ENCODE measurements around the gene TXNDC11.

Gene TXNDC11

DNA sequence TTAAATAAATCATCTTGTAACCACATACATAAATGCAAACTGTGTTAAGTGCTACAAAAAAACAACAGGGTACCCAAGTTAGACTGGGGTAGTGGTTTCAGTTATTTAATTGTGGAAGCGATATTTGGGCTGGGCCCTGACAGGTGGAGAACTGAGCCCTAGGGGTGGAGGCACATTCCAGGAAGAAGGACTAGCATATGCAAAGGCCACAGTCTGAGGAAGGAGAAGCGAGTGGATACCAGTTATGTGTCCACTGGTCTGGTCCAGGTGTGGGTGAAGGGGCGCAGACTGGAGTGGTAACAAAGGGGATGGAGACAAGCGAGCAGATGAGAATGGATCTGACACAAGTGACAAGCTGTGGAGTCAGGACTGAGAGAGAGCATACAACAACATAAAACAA lies 22.9 kb downstream of the TXNDC11 start:
- no peak for DNase-seq

DNA sequence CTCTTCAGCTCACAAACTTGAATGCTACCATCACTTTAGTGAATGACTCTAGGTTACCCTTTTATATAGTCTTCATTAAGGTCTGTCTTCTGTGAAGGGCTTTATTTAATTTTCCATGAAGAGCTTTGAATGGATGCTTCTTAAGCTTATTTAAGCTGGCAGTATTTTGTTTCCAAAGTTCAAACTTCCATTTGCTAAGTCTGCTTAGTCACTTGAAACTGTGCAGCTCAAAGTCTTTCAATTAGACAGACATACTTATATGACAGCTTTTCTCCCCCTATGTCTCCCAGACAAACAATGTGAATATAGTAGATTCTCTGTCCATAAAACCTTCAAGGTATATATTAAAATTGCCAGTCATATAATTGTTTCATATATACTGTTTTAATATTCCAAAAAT lies 23.5 kb downstream of the TXNDC11 start:
- DNase-seq: no peak

DNA sequence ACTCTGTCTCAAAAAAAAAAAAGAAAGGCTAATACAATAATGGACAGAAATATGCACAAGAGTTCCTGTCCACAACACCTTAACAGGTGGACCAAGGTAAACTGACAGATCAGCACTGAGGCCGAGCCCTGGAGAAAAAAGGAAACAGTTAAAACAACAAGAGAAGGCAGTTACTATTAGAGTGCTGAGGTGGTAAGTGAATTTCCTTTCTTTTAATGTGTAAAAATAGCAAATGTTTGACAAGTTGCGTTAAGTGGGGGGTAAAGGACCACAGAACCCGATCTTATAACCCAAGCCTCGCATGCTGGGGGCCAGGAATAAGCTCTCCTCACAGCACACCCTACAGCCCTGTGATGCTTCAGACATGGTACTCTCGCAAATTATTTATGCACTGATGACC lies 24.8 kb downstream of the TXNDC11 start:
- DNase-seq: no peak

DNA sequence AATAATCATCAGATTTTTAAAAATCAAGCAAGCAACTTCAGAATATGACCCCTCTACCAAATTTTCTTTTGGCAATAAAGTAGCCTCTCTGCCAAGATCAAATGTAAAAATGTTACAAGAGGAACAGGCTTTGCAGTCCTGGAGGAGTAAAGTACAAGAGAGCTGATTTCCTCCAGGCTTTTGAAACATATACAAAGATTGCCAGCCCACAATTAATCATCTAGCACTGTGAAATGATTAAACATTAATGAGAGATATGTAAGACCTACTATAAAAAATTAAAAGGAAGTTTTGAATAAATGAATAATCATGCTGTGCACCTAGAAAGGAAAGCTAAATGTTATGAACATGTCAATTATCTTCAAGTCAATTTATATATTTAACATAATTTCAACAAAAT lies 26.3 kb downstream of the TXNDC11 start:
- no peak for DNase-seq

DNA sequence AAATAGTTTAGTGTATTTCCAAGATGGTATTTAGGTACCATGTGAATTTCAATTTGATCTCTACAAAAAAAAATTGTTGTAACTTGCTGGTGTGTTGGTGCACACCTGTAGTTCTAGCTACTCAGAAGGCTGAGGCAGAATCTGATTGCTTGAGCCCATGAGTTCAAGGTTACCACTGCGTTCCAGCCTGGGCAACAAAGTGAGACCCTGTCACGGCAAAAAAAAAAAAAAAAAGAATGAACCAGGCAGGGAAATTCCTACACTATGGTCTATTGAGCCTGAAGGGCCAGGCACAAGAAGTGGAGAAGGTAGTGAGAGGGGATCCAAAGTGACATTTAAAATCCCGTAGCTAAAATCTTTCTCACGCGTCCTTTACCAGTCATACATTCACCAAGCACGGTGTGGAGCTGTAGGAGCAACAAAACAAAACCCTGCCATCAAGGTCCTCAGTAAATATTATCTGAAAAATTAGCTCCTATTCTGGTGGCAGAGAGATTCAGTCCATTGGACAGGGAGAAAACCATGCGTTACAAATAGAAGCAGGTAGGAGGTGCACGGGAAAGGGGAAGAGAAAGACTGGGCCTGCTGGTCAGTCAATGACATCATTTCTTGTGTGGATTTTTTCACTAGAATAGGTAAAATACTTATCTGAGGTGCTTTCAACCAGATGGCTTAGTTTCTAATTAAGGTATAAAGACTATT lies 27.3 kb downstream of the TXNDC11 start:
- DNase-seq: no peak

DNA sequence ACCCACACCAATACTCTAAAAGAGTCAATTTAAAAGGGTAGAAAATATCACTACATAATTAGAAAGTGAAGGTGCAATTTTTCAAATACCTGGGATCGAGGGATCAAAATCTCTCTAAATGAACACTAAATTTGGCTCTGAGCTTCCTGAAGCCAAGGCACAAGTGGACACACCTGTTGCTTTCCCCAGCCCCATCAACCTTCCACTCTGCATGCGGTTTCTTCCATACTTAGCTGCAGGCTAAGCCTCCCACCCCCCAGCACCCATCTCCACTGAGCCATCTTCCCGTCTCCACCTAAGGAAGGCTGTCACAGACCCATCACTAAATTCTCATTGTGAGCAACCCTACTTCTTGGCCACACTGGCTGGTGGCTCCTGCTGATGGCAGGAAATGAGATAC lies 30.5 kb downstream of the TXNDC11 start:
- DNase-seq: no peak

DNA sequence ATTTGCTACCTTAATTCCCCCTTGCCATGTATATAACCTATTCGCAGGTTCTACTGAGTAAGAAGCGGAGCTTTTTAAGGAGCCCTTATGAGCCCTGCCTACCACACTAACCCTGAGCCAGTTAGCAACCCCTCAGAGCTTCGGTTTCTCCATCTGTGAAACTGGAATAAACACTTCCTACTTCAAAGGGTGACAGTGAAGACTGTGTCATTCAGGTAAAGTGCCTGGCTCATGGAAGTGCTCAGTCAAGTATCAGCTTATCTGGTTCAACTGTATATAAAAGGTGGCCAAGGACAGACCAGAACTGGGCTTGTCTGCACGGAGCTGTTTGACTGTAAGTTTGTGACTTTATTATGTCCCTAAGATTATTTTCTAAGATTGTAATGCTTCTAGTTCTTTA lies 31.0 kb downstream of the TXNDC11 start:
- no peak for DNase-seq

DNA sequence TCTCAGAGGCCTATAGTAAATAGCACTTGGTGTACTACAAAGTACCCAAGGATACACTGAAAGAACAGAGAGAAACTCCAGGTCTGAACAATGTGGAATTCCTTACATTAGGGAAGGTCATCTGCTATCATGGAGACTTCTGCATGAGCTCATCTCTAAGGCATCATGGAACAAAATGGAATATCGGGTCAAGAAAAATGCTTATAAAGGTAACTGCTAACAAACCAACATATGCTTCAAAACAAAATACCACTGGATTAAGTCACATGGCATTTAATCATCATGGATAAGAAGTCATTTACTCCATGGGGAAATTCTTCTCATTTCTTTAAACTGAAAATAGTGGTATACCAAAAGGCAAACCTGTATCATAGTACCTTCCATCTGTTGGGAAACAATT lies 34.2 kb downstream of the TXNDC11 start:
- peak; percentile 50 for DNase-seq

DNA sequence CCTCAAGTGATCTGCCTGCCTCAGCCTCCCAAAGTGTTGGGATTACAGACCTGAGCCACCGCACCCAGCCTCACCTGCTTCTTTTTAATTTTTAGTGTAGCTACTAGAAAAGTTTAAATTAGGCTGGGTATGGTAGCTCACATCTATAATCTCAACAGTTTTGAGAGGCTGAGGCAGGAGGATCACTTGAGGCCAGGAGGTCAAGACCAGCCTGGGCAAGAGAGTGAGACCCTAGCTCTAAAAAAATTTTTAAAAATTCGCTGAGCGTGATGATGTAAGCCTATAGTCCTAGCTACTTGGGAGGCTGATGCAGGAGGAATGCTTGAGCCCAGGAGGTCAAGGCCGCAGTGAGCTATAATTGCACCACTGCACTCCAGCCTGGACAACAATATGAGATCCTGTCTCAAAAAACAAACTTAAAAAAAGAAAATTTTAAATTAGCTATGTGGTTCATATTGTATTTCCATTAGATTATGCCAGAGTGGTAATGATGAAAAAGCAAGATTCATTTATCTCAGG lies 34.9 kb downstream of the TXNDC11 start:
- no peak for DNase-seq

DNA sequence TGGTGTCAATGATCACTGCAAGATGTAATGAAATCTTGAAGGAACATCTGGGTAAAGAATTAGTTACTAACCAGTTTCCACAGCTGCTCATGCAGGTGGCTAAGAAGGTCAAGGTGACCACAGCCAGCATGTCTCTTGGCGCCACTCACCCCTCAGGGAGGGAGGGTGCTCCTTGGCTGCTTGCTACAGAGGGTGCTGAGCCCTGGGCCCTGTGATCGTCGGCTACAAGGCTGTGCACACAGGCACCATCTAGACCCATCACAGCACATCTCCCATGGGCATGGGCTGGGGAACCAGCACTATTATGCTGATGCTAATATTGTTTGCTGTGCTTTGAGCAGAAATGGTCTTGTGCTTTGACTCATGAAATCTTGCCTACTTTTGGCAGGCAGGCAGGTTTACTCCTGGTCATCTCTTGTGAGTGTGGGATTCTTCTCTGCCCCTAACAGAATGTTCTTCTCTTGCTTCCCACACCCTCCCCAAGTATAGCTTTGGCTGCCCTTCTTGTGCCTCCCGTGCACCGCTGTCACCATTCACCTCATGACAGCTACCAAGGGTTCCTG lies 36.4 kb downstream of the TXNDC11 start:
- DNase-seq: no peak

DNA sequence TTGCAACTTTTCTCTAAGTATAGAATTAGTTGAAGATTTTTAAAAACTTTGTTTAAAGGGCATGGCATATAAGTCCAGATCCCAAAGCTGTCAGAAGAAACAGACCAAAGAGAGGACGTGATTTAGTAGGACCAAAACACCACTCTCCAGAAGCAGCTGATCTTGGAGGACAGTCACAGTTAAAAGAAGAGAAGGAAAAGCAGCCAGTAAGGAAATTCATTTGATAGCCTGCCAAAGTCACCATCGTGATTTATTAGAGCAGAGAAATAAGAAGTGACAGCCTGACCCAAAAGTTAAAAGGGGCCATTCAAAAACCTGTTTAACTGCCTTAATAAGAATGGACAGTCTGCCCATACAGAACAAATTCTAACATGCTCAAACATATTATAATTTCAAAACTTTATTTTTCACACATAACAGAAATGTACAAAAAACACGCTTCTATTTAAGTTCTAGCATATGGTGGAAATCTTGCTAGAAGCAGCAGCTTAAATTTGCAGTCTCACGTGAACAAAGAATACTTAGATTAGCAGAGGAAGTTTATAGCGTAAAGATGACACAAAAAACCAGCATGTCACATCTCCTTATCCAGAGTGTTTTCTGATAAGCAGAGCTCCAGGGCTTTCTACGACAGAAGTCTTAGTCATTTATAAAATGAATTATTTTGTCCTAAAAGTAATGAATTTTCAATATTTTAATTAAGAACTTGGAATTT lies 37.2 kb downstream of the TXNDC11 start:
- no peak for DNase-seq

DNA sequence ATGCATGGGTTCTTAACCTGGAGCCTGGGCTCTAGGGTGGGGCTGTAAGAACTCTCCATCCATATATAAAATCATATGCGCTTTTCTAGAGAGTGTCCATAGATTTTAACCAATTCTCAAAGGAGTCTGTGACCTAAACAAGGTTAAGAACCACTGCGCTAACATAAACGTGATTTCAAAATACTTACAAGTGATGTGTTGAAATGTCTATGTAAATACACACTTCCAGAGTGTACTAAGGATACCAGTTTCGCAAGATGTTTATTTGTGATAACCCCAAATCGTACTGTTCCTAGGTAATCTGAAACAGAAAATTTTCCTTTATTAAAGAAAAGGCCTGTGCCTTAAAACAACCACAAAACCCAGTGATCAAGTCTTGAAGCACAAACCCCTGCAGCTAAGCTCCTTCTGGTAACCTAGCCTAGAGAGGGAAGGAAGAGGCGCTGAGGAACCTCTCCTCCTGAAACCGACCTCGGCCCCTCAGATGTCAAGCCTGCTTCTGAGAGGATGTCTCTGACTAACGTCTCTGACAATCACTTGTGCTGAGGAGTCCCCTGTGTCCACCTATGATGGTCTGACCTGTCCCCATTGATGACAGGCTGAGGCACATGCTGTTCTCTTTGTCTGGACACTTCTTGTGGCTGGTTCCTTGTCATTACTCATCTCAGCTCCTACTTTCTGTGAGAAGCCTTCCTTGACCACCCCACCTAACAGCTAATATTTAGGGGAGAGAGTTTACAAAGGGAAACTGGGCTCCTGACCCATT lies 42.2 kb downstream of the TXNDC11 start:
- no peak for DNase-seq

DNA sequence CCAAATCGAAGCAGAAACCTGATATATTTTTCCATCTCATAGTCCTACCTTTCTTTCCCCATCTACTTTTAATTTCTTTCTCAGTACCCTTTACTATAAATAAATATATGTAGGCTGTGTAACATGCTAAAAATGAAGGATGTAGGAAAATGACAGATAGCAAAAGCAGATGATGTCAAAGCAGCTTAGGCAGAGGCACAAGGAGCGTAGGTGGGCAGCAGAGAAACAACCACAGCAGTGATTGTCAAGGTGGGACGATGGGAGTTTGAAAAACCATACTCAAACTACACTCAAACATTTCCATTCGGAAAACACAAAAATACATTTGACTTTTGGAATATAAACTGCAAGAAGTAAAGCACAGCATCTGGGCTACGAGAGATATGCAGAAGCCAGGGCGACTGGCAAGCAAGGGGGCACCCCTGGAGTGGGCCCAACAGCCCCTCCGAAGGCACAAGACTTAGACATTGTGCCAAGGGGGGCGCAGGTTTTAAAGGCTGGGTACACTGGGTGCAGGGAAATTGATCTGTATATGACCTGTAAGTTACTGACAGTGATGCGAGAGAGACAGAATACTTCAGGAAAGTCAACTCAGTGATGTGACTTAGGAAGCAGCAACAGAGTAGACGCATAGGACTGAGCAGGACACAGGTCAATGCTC lies 43.3 kb downstream of the TXNDC11 start:
- DNase-seq: no peak

DNA sequence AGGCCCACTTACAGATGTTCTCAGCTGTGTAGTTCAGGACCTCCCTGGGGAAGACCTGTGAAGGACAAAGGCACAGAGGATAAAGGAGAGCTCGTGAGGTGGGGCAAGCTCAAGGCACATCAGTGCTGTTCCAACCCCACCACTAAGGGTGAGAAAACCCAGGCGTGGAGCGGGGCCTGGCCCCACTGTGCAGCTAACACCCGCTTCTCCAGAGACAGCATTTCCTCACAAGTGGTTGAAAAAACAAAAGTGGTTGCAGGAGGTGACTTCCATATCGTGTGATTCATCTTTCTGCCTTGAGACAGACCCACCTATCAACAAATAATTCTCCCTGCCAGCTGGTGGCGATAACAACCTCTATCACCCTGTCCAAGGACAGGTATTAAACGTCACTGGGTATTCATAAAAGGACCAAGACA lies 44.4 kb downstream of the TXNDC11 start:
- DNase-seq: peak; percentile 39

DNA sequence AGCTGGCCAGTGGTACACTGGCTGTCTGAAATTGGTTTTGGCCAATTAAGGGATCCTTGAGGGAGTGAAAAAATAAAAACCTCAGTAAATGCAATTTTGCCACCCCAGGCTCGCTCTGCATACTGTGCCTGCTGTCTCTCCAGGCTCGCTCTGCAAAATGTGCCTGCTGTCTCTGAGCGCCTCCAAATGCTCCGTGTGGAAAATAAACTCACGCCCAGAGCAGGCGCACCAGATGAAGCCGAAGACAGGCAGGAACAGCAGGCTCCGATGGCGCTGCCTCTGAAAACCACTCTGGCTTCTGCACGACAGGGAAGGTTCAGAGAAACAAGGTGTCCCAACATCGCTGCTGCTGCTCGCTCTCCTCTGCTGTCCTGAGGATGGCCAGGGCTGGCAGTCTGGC lies 45.3 kb downstream of the TXNDC11 start:
- DNase-seq: no peak

DNA sequence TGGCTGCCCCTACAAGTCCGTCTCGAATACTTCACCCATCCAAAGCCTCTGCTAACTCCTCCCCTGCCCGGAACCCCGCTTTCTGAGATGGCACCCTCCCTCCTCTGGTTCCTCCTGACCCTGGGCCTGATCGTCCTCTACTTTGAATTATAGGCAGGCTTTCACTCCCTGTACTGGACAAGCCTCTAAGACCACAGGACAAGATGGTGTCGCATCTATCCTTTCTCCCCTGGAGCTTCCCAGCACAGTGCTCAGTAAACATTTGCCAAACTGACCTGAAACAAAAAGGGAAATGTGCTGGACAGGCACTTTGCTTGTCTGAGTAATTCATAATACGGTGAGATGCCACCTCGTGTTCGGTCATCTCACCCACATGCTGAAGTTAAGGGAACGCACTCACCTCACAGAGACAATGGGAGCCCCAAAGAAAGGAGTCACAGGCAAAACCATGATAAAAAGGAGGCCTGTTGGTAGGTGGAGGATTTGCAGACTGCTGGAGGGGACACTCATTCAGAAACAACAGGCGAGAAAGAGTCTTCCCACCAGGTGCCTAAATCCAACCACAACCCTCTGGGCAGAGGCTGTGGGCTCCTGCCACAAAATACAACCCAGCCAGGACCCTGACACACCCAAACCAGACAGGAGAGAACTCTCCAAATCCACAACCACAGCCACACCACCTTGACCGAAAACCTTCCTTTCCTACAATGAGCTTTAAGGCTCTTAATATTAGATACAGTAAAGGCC lies 46.2 kb downstream of the TXNDC11 start:
- no peak for DNase-seq

DNA sequence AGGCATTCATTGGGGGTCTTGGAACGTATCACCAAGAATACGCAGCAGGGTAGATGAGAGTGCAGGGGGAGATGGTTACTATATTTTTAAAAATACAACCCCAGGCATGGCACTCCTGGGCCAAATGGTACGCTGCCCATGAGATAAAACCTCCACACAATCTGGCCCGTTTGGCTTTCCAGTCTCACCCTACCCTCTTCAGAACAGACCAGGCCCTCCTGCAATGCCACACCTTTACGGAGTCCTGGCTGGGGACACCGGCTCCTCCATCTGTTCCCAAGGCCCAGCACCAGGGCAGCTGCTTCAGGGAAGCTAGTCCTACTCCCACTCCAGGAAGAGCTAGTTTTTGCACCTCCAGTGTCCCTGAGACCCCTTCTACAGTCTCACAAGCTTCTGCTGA lies 50.0 kb downstream of the TXNDC11 start:
- DNase-seq: no peak

DNA sequence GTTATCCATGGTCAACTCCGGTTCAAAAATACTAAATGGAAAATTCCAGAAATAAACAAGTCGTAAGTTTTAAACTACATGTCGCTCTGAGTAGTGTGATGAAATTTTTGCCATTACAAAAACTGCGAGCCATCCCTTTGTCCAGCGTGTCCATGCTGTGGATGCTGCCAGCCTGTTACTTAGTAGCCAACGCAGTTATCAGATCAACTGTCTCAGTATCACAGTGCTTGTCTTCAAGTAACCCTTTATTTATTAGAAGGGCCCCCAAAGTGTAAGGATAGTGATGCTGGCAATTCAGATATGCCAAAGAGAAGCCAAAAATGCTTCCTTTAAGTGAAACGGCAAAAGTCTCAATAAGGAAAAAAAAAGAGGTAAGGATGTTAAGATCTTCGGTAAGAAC lies 50.5 kb downstream of the TXNDC11 start:
- DNase-seq: no peak

DNA sequence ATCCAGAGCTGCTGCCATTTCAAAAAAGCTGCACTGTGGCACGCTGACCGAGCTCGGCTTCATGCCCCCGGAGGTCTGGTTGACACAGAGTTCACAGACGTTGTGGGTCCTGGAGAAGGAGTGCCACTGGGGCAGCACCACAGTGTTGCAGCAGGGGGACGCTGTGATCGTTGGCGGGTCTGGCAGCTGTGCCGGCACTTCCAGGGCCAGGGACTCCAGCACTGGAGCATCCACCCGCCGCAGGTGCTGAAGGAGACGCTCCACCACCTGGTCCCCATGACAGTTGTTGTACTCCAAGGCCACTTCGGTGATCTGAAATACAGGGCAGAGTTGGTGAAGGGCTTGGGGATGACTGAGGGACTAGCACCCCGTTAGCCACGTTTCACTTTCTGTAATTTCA lies 50.9 kb downstream of the TXNDC11 start:
- DNase-seq: no peak

DNA sequence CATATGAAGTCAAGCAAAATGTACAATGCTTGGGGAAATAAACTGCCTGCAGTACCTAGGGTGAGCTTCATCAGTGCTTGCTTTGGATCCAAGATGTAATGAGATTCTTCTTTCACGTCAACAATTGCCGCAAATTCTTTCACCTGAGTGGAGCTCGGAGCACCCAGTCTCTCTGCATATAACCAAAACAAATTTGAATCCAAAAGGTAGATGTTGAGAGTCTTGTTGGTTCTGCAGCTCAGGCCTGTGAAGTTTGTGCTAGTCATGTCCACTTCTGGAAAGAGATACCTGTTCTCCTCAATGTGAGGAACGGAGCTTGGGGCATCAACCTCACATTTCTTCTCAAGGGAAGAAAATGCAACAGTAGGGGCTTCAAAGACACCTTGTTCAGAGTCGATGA lies 51.4 kb downstream of the TXNDC11 start:
- DNase-seq: no peak

DNA sequence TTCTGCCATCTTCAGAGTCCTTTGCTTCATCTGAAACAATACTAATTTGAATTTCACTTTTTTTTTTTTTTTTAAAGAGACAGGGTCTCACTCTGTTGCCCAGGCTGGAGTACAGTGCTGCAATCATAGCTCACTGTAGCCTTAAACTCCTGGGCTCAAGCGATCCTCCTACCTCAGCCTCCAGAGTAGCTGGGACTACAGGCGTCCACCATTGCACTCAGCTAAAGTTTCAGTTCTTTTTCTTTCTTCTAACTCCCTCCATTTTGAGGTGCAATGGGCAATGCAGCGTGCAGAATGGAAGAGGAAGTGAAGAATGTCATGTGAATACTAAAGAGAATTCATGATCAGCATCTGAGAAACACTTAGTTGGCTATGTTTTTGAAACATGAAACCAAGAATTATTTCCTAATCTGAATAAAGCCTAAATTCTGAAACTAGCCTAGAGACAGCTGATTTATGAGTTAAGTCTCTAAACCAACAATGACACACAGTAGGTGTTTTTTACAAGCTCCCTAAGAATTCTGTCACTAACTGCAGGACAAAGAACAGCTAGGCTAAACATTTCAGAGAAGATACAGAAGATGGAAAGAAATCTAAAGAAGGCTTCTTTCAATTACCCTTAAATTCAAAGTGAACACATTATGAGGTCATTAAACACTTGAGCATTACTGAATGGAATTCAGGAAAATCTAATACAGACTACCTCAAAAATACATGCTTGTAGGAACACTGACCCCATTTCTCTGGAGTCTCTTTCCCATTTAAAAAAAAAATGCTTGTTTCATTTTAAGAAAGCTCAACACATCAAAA lies 53.4 kb downstream of the TXNDC11 start:
- DNase-seq: no peak
